Mucosa of rectum (tissue), 2 donors: ENCODE results near the gene ACTN1.
A peak's percentile ranks its signal among the peaks of the same experiment; 100 is the strongest.

Experiments used
- H3K27ac ChIP-seq, 2 donors: one replicate each; pipeline ENCODE4 v1.7.0; 2013; ENCODE audit warnings: inconsistent platforms in 2 of 2, low read depth in 2 of 2, low read length in 2 of 2
- H3K27me3 ChIP-seq, 2 donors: one replicate each; pipeline ENCODE4 v1.7.0; 2013; ENCODE audit warnings: low read length in 2 of 2; ENCODE audit not compliant: control insufficient read depth in 2 of 2, insufficient read depth in 2 of 2
- H3K36me3 ChIP-seq, 2 donors: one replicate each; pipeline ENCODE4 v1.7.0; 2013; ENCODE audit warnings: low read length in 2 of 2; ENCODE audit not compliant: control insufficient read depth in 2 of 2, insufficient read depth in 2 of 2
- H3K4me1 ChIP-seq, 2 donors: one replicate each; pipeline ENCODE4 v1.7.0; 2013; ENCODE audit warnings: low read length in 2 of 2, mild to moderate bottlenecking in 1 of 2; ENCODE audit not compliant: control insufficient read depth in 2 of 2, insufficient read depth in 2 of 2
- H3K4me3 ChIP-seq, 2 donors: one replicate each; pipeline ENCODE4 v1.7.0; 2013; ENCODE audit warnings: low read length in 2 of 2
- H3K9ac ChIP-seq, 2 donors: one replicate each; pipeline ENCODE4 v1.7.0; 2013; ENCODE audit warnings: low read length in 2 of 2, low read depth in 1 of 2, mild to moderate bottlenecking in 1 of 2
- H3K9me3 ChIP-seq, 2 donors: one replicate each; pipeline ENCODE4 v1.7.0; 2013; ENCODE audit warnings: low read length in 2 of 2; ENCODE audit not compliant: control insufficient read depth in 2 of 2
- donor health status: healthy.
- donor health status: Normal muscosa, but diverticular disease.

Gene ACTN1

GRCh38 chr14:68970736-68971135, 8.4 kb downstream of the ACTN1 start:
- Histone ChIP-seq H3K9me3 (no peaks in the 10 kb centered on the region), H3K27me3 (no peaks in the 10 kb centered on the region), H3K4me1 (peaks cover 25 to 48% of the 10 kb centered on the region in 2 donors), H3K36me3 (peaks cover 0 to 9% of the 10 kb centered on the region in 2 donors), H3K4me3 (no peak overlapping the region), H3K27ac (peak overlapping the region; percentile 12 to 45), H3K9ac (no peak overlapping the region)

GRCh38 chr14:68970038-68970612, 9.0 kb downstream of the ACTN1 start:
- H3K27ac ChIP-seq: peak overlapping the region; percentile 29 to 45
- H3K9ac ChIP-seq: no peak overlapping the region
- no peak overlapping the region for H3K4me3 ChIP-seq
- peaks cover 28 to 48% of the 10 kb centered on the region in 2 donors for H3K4me1 ChIP-seq
- H3K9me3 ChIP-seq: no peaks in the 10 kb centered on the region
- H3K27me3 ChIP-seq: no peaks in the 10 kb centered on the region
- H3K36me3 ChIP-seq: peaks cover 0 to 9% of the 10 kb centered on the region in 2 donors

- Histone ChIP-seq H3K4me3 (no peak overlapping the region), H3K27ac (peak overlapping the region; percentile 29 to 45), H3K27me3 (no peaks in the 10 kb centered on the region), H3K4me1 (peaks cover 35 to 49% of the 10 kb centered on the region in 2 donors), H3K36me3 (peaks cover 0 to 9% of the 10 kb centered on the region in 2 donors), H3K9me3 (no peaks in the 10 kb centered on the region), H3K9ac (no peak overlapping the region)
Observed at GRCh38 chr14:68969278-68970033, 9.6 kb downstream of the ACTN1 start.

GRCh38 chr14:68968721-68969120, 10.4 kb downstream of the ACTN1 start:
- H3K27me3 ChIP-seq: no peaks in the 10 kb centered on the region
- peaks cover 0 to 5% of the 10 kb centered on the region in 2 donors for H3K36me3 ChIP-seq
- no peak overlapping the region for H3K4me3 ChIP-seq
- H3K4me1 ChIP-seq: peaks cover 41 to 55% of the 10 kb centered on the region in 2 donors
- H3K27ac ChIP-seq: peak overlapping the region in 1 of 2 donors; percentile 11
- no peaks in the 10 kb centered on the region for H3K9me3 ChIP-seq
- H3K9ac ChIP-seq: no peak overlapping the region

- no peak overlapping the region for H3K9ac ChIP-seq
- H3K4me3 ChIP-seq: no peak overlapping the region
- no peaks in the 10 kb centered on the region for H3K27me3 ChIP-seq
- H3K27ac ChIP-seq: no peak overlapping the region
- peaks cover 0 to 2% of the 10 kb centered on the region in 2 donors for H3K36me3 ChIP-seq
- peaks cover 41 to 53% of the 10 kb centered on the region in 2 donors for H3K4me1 ChIP-seq
- no peaks in the 10 kb centered on the region for H3K9me3 ChIP-seq
Observed at GRCh38 chr14:68968051-68968450, 11.1 kb downstream of the ACTN1 start.

- peak overlapping the region; percentile 15 to 53 for H3K27ac ChIP-seq
- H3K9me3 ChIP-seq: no peaks in the 10 kb centered on the region
- no peaks in the 10 kb centered on the region for H3K36me3 ChIP-seq
- H3K9ac ChIP-seq: no peak overlapping the region
- H3K4me1 ChIP-seq: peaks cover 41 to 52% of the 10 kb centered on the region in 2 donors
- H3K4me3 ChIP-seq: no peak overlapping the region
- H3K27me3 ChIP-seq: no peaks in the 10 kb centered on the region
Observed at GRCh38 chr14:68967459-68967940, 11.6 kb downstream of the ACTN1 start.

GRCh38 chr14:68966872-68967301, 12.2 kb downstream of the ACTN1 start:
- no peaks in the 10 kb centered on the region for H3K9me3 ChIP-seq
- peak overlapping the region; percentile 15 to 64 for H3K27ac ChIP-seq
- H3K27me3 ChIP-seq: no peaks in the 10 kb centered on the region
- peaks cover 41 to 54% of the 10 kb centered on the region in 2 donors for H3K4me1 ChIP-seq
- H3K4me3 ChIP-seq: no peak overlapping the region
- no peaks in the 10 kb centered on the region for H3K36me3 ChIP-seq
- H3K9ac ChIP-seq: no peak overlapping the region

- no peak overlapping the region for H3K9ac ChIP-seq
Observed at GRCh38 chr14:68965261-68965761, 13.8 kb downstream of the ACTN1 start.

GRCh38 chr14:68964300-68965093, 14.6 kb downstream of the ACTN1 start:
- Histone ChIP-seq H3K4me1 (peaks cover 37 to 38% of the 10 kb centered on the region in 2 donors), H3K27ac (peak overlapping the region; percentile 10 to 64)

More at GRCh38 chr14:68965261-68965761, 13.8 kb downstream of the ACTN1 start:
- H3K9me3 ChIP-seq: no peaks in the 10 kb centered on the region
- peak overlapping the region in 1 of 2 donors; percentile 64 for H3K27ac ChIP-seq
- no peaks in the 10 kb centered on the region for H3K36me3 ChIP-seq
- H3K27me3 ChIP-seq: no peaks in the 10 kb centered on the region
- H3K4me3 ChIP-seq: no peak overlapping the region
- H3K4me1 ChIP-seq: peaks cover 39 to 45% of the 10 kb centered on the region in 2 donors

More at GRCh38 chr14:68964300-68965093, 14.6 kb downstream of the ACTN1 start:
- Histone ChIP-seq H3K9me3 (no peaks in the 10 kb centered on the region), H3K9ac (no peak overlapping the region), H3K36me3 (no peaks in the 10 kb centered on the region), H3K27me3 (no peaks in the 10 kb centered on the region), H3K4me3 (no peak overlapping the region)
